Endothelial cell of umbilical vein (primary cell): ENCODE results near the gene CGB2. TPM values are rescaled to one million over a fixed set of nuclear protein-coding genes. Genes with fewer than 3 reads are reported as not detected.

Experiments
- BruUV-seq: library from RNA; stranded (reverse); fragments of 400-500 nt; replicated peaks from 2 replicates; lab custom pipeline; 2021; lab: Mats Ljungman, UMichigan
- CTCF ChIA-PET: fragments of 300-600, 350-600 bp; sonication (Branson Sonifier 250); formaldehyde crosslinking; loops from one replicate; lab custom pipeline; 2021; ENCODE audit warnings: antibody characterized with exemption, inconsistent platforms; lab: Charles Lee
- POLR2A ChIA-PET: fragments of 300-600, 350-600 bp; sonication (Branson Sonifier 250); formaldehyde crosslinking; loops from one replicate; lab custom pipeline; 2021; ENCODE audit warnings: antibody characterized with exemption, inconsistent platforms; lab: Charles Lee
- DNase-seq: peaks from one replicate; pipeline ENCODE4 v3.0.0-alpha.2; 2011; ENCODE audit warnings: low read depth, low spot score
- FAIRE-seq: peaks from 2 replicates; lab custom pipeline; 2011; peaks lifted over from hg19 to GRCh38; lab: Jason Lieb, UNC
- H2AFZ ChIP-seq: 2 replicates; pipeline ENCODE4 v1.6.0; 2012; ENCODE audit warnings: low read depth, low read length, control low read depth, inconsistent platforms
- H3K27ac ChIP-seq: 2 replicates; pipeline ENCODE4 v1.5.1; 2011; ENCODE audit warnings: low read depth, mild to moderate bottlenecking, control low read depth, low read length, moderate library complexity; ENCODE audit not compliant: insufficient read depth
- H3K27me3 ChIP-seq, 2 experiments: 2 replicates each; pipeline versions ENCODE4 v1.6.0 to v1.6.1; 2011; ENCODE audit warnings: low read length in 2 of 2, mixed read lengths in 1 of 2; ENCODE audit not compliant: control insufficient read depth in 2 of 2, insufficient read depth in 2 of 2
- H3K36me3 ChIP-seq, 2 experiments: 2 replicates in 1 of 2; 3 replicates in 1 of 2; pipeline ENCODE4 v1.5.1; 2011; ENCODE audit warnings: low read length in 2 of 2, mild to moderate bottlenecking in 1 of 2, moderate library complexity in 1 of 2; ENCODE audit not compliant: control insufficient read depth in 2 of 2, insufficient read depth in 2 of 2; ENCODE audit errors: extremely low read depth in 1 of 2
- H3K4me1 ChIP-seq: 3 replicates; pipeline ENCODE4 v1.5.1; 2011; ENCODE audit warnings: mild to moderate bottlenecking, low read length; ENCODE audit not compliant: control insufficient read depth, insufficient read depth; ENCODE audit errors: extremely low read depth
- H3K4me2 ChIP-seq: 2 replicates; pipeline ENCODE4 v1.6.1; 2011; ENCODE audit warnings: low read length, control low read depth, mixed read lengths; ENCODE audit not compliant: insufficient read depth
- H3K4me3 ChIP-seq, 3 experiments: fragments of 200-600 bp in 1 of 3; sonication (generic), shearing (Covaris generic) in 1 of 3; replicated peaks in 1 of 3; 2 replicates each; pipeline ENCODE4 v1.5.1; 2011 to 2016; ENCODE audit warnings: control low read depth in 3 of 3, low read length in 3 of 3, mild to moderate bottlenecking in 2 of 3, inconsistent platforms in 1 of 3, low read depth in 1 of 3, moderate library complexity in 1 of 3; ENCODE audit not compliant: insufficient read depth in 1 of 3
- H3K79me2 ChIP-seq: 2 replicates; pipeline ENCODE4 v1.6.0; 2012; ENCODE audit warnings: low read length, inconsistent platforms; ENCODE audit not compliant: control insufficient read depth, insufficient read depth
- H3K9ac ChIP-seq: replicated peaks from 2 replicates; pipeline ENCODE3; 2011; ENCODE audit warnings: low read length, control low read depth; ENCODE audit not compliant: insufficient read depth; ENCODE audit errors: extremely low read depth
- H3K9me1 ChIP-seq: replicated peaks from 3 replicates; pipeline ENCODE4 v1.6.0; 2011; ENCODE audit warnings: mild to moderate bottlenecking, low read length; ENCODE audit not compliant: control insufficient read depth, insufficient read depth; ENCODE audit errors: extremely low read depth
- H3K9me3 ChIP-seq: replicated peaks from 2 replicates; pipeline ENCODE4 v1.5.1; 2012; ENCODE audit warnings: low read length, inconsistent platforms; ENCODE audit not compliant: control insufficient read depth, insufficient read depth
- H4K20me1 ChIP-seq: replicated peaks from 2 replicates; pipeline ENCODE3; 2011; ENCODE audit warnings: mild to moderate bottlenecking, low read length; ENCODE audit not compliant: control insufficient read depth, insufficient read depth; ENCODE audit errors: extremely low read depth
- EZH2 ChIP-seq: IDR thresholded peaks from 2 replicates; pipeline ENCODE4 v1.6.1; 2012; ENCODE audit warnings: borderline replicate concordance, low read depth, mild to moderate bottlenecking, moderate library complexity, low read length, inconsistent platforms; ENCODE audit not compliant: severe bottlenecking
- FOS ChIP-seq: IDR thresholded peaks from 2 replicates; pipeline ENCODE4 v1.6.1; 2011; ENCODE audit warnings: mild to moderate bottlenecking, low read length, moderate library complexity, borderline replicate concordance; ENCODE audit not compliant: insufficient read depth
- GATA2 ChIP-seq: IDR thresholded peaks from 2 replicates; pipeline ENCODE4 v1.7.0; 2011; ENCODE audit warnings: low read depth, mild to moderate bottlenecking, moderate library complexity, mixed read lengths, low read length; ENCODE audit not compliant: insufficient read length, insufficient read depth
- JUN ChIP-seq: IDR thresholded peaks from 2 replicates; pipeline ENCODE4 v1.6.1; 2011; ENCODE audit warnings: borderline replicate concordance, low read depth; ENCODE audit not compliant: insufficient read length, insufficient read depth
- MYC ChIP-seq: IDR thresholded peaks from one replicate; pipeline ENCODE4 v1.6.1; 2011; ENCODE audit warnings: mild to moderate bottlenecking, low read depth, low read length
- POLR2A ChIP-seq: IDR thresholded peaks from 2 replicates; pipeline ENCODE4 v1.6.1; 2012; ENCODE audit warnings: low read depth, mild to moderate bottlenecking, control low read depth, low read length
- POLR2AphosphoS5 ChIP-seq: IDR thresholded peaks from 2 replicates; pipeline ENCODE4 v1.6.1; 2012; ENCODE audit warnings: low read depth, mild to moderate bottlenecking, control low read depth, low read length, moderate library complexity; ENCODE audit not compliant: insufficient read depth
- dilution Hi-C: fragments of 300-500 bp; cut with MboI; formaldehyde crosslinking; loops from one replicate; pipeline ENCODE4 v1.15.0; 2019; ENCODE audit warnings: low sequenced_read_pairs; ENCODE audit not compliant: extremely low pct_ligation_motif_present
- intact Hi-C: fragments of 100-400 bp; cut with micrococcal nuclease; formaldehyde crosslinking; loops from one replicate; pipeline ENCODE4 v1.10.0; 2022
- polyA plus RNA-seq, 4 experiments: library from polyadenylated mRNA; depleted of rRNA in 3 of 4; stranded (reverse) in 3 of 4; unstranded in 1 of 4; fragments of >200 nt; gene quantifications; 2 replicates each; pipeline versions ENCODE4 v1.2.1 to v1.2.3, GENCODE V29; 2011 to 2012; ENCODE audit warnings: missing spikeins in 1 of 4
- total RNA-seq: library from RNA; stranded (reverse); gene quantifications from 2 replicates; pipeline ENCODE4 v1.2.3, GENCODE V29; 2021
- TF ChIP-seq, protein P1 (sequence below): IDR thresholded peaks from 2 replicates; pipeline ENCODE4 v1.6.1; 2011; ENCODE audit not compliant: insufficient read depth, insufficient read length
- TF ChIP-seq, protein P2 (sequence below), 2 donors: IDR thresholded peaks; 1 replicate in 1 of 2; 2 replicates in 1 of 2; pipeline ENCODE4 v1.5.1; 2011; ENCODE audit warnings: low read length in 2 of 2, mild to moderate bottlenecking in 2 of 2, moderate library complexity in 2 of 2, control low read depth in 1 of 2, inconsistent platforms in 1 of 2, low read depth in 1 of 2; ENCODE audit not compliant: insufficient read depth in 1 of 2; ENCODE audit errors: extremely low read depth in 1 of 2

The CGB2 gene
- total and polyA plus RNA-seq, 2 donors (not counting 3 experiments of a cell fraction or from before 2014, with no cell fraction given), result not detected

DNA sequence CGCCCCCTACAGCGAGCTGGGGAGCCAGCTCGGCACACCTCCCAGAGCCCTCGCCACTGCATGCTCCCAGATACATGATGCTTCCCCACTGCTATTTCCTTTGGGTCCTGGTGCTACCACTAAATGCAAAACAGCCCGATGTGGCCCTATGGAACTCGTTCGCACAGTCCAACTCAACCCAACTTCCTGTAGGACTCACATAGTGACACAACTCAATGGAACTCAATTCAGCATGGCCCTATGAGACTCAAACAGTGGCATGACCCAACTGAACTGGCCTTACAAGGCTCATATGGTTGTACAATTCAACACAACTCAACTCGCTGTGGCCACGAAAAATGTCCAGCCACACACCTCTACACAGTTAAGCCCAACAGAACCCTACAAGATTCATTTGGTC, 37.3 kb downstream of the CGB2 start:
- no TSS peak for BruUV-seq
- Histone ChIP-seq H3K4me1 (no peaks in the 10 kb centered on the region), H2AFZ (no peak overlapping the region), H3K79me2 (no peaks in the 10 kb centered on the region), H3K9me3 (no peaks in the 10 kb centered on the region), H4K20me1 (no peaks in the 10 kb centered on the region), H3K4me3 (no peak overlapping the region), H3K9me1 (no peaks in the 10 kb centered on the region), H3K36me3 (no peaks in the 10 kb centered on the region), H3K27me3 (peaks cover 49 to 56% of the 10 kb centered on the region in 2 experiments), H3K9ac (no peak overlapping the region), H3K27ac (no peak overlapping the region), H3K4me2 (no peak overlapping the region)
- dilution Hi-C loops (no loop called here), intact Hi-C loops (no loop called here)
- TF ChIP-seq POLR2A (no peak), MYC (no peak), EZH2 (no peak), POLR2AphosphoS5 (no peak), GATA2 (no peak), FOS (no peak), JUN (no peak)
- TF ChIP-seq, protein P1, sequence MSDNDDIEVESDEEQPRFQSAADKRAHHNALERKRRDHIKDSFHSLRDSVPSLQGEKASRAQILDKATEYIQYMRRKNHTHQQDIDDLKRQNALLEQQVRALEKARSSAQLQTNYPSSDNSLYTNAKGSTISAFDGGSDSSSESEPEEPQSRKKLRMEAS, result no peak
- TF ChIP-seq, protein P2, sequence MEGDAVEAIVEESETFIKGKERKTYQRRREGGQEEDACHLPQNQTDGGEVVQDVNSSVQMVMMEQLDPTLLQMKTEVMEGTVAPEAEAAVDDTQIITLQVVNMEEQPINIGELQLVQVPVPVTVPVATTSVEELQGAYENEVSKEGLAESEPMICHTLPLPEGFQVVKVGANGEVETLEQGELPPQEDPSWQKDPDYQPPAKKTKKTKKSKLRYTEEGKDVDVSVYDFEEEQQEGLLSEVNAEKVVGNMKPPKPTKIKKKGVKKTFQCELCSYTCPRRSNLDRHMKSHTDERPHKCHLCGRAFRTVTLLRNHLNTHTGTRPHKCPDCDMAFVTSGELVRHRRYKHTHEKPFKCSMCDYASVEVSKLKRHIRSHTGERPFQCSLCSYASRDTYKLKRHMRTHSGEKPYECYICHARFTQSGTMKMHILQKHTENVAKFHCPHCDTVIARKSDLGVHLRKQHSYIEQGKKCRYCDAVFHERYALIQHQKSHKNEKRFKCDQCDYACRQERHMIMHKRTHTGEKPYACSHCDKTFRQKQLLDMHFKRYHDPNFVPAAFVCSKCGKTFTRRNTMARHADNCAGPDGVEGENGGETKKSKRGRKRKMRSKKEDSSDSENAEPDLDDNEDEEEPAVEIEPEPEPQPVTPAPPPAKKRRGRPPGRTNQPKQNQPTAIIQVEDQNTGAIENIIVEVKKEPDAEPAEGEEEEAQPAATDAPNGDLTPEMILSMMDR (IDR thresholded peaks at IDR 0.05; ENCODE audit: extremely low read depth in 1 of 2, insufficient read depth in 1 of 2, low read depth in 1 of 2, low read length in 2 of 2), result no peak
- FAIRE-seq (no peak), DNase-seq (no peak)
- CTCF ChIA-PET, result interaction anchor here (0.8 to 2.0 kb wide), 4 partner anchors 13 to 130 kb away, joined by 3 to 5 read pairs (median 4); no protein-coding TSS in a partner anchor
- POLR2A ChIA-PET, result no interaction called here
